Stimulated activated CD4-positive, alpha-beta T cell treated with anti-CD3 and anti-CD28 coated beads, Interleukin-4, amount 100 ng/mL, for 4 hours (primary cell): ENCODE results near the gene UFSP1.
A peak's percentile ranks its signal among the peaks of the same experiment; 100 is the strongest.
"Not testable (repeated sequence)": the region's sequence is repeated elsewhere in the genome, so short reads cannot be mapped to it uniquely, and the experiment has no call there.

ENCODE experiments used
- DNase-seq, 2 experiments: peaks; one replicate each; pipeline ENCODE4 v3.0.0-alpha.2; 2020

The UFSP1 gene

DNA sequence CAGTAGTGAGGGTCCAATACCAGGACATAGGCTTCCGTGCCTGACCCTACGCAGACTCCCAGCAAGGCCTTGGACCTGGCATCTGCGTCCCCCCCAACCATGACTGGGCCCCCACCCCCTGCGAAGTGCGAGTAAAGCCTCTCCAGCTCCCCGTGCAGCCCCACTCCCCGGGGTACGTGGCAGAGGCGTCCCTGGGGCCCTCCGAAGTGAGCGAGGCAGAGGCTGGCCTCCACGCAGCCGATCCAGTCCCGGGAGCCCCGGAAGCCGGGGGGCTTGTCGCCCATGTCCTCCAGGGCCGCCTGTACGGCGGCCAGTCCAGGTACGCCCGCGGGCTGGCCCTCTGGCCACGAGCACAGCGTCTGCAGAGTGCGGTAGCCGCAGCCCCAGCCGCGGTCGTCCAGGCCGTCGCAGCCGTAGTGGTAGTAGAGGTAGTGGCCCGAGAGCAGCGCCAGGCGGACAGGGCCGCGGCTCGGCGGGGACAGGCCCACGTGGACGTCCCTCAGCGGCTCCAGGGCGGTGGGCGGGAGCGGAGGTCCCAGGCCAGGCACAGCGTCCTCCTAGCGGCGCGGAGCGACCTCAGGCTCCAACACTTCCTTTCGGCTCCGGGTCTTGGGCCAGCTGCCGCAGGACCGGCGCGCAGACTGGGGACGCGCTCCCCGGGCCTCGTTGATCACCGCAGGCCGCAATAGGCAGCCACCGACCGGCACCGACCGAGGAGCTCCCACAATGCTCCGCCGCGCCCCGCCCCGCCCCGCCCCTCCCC lies at the start of gene UFSP1:
TSS of gene UFSP1 (minus strand) at position 728 of the 763 bp plus-strand sequence. CDS start at position 284, 444 bp downstream.
- no peak for DNase-seq

DNA sequence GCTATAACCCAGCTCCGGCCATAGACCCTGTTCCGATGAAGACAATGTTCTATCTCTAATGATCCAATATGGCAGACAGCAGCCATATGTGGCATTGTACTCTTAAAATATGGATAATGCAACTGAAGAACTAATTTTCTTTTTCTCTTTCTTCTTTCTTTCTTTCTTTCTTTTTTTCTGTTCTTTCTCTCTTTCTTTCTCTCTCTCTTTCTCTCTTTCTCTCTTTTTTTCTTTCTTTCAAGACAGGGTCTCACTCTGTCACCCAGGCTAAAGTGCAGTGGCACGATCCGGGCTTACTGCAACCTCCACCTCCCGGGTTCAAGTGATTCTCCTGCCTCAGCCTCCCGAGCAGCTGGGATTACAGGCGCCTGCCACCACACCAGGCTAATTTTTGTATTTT lies 46.7 kb upstream of the UFSP1 start:
- not testable (repeated sequence) for DNase-seq

DNA sequence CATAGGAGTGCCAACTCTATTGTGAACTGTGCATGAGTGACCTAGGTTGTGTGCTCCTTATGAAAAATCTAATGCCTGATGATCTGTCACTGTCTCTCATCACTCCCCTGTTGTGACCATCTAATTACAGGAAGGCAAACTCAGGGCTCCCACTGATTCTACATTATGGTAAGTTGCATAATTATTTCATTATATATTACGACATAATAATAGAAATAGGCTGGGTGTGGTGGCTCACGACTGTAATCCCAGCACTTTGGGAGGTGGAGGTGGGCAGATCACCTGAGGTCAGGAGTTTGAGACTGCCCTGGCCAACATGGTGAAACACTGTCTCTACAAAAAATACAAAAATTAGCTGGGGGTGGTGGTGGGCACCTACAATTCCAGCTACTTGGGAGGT lies 45.9 kb upstream of the UFSP1 start:
- DNase-seq = not testable (repeated sequence)

DNA sequence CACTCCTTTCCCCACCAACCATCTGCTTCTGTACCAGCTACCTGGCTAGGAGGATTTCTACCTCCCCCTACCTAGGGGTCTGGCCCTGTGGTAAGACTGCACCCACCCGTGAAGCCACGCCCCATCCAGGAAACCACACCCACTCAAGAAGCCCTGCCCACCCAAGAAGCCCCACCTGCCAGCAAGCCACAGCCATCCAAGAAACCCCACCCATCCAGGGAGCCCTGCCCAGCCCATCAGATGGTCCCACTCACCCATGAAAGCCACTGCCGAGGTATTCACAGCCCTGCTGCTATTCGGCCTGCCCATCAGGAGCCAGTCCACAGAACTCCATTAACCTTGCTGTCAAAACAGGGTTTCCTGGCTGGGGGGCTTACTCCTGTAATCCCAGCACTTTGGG lies 44.2 kb upstream of the UFSP1 start:
- no peak for DNase-seq

DNA sequence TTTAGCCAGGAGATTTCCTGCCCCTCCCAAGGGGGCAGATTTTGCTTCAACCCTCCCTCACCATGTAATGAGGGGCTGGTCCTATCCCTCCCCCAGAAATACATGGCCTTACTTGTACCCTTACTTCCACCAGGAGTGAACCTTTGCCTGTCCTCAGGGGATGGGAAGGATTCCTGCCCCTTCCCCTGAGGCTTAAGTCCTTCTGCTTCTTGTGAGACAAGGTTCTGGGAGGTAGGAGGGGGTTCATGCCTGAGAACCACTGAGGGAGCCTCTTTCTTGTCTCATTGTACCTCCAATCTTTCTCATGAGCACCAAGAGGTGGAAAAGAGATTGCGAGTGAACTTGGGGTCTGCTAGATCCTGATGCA lies 40.3 kb upstream of the UFSP1 start:
- DNase-seq = no peak

DNA sequence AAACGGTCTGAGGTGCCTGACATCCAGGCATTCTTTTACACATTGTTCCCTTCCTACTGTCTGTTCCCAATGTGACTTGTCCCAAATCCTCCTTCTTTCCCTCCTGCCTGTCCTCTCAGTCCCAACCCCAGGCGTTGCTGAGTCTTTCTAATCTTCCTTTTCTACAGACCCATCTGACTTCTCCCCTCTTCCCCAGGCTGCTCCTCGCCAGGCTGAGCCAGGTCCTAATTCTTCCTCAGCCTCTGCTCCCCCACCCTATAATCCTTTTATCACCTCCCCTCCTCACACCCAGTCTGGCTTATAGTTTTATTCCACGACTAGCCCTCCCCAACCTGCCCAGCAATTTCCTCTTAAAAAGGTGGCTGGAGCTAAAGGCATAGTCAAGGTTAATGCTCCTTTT lies 34.1 kb upstream of the UFSP1 start:
- DNase-seq = not testable (repeated sequence)

DNA sequence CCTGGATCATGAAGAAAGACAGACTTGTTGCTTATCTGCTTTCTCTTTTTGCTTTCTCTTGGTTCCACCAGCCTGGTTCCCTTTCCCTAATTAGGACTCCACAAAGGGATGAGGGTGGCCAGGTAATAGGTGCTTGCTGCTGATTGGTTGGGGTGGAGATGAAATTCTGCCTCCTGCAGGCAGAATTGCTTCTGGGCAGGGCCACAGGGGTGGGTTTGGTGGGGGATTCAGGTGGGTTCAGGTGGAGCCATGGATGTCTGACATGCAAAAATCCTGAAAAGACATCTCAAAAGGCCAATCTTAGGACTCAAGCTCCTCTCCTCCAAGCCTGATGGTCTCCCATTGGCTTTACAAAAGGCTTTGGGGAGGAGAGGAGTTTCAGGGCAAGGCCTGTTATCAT lies 31.5 kb upstream of the UFSP1 start:
- no peak for DNase-seq

DNA sequence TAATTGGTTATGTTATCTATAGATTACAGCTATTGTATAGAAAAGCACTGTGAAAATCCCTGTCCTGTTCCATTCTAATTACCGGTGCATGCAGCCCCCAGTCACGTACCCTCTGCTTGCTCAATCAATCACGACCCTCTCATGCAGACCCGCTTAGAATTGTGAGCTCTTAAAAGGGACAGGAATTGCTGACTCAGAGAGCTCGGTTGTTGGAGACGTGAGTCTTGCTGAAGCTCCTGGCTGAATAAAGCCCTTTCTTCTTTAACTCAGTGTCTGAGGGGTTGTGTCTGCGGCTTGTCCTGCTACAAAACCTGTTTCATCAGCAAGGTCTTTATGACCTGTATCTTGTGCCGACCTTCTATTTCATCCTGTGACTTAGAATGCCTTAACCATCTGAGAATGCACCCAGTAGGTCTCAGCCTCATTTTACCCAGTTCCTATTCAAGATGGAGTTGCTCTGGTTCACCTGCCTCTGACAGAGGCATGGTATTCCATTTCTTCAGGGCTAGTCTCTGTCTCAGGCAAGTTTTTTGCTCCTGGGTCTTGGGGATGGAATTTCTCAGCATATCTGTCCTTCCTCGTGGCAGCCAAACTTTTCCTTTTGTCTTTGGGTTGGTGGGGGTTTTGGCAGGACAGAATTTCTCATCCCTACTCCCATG lies 30.4 kb upstream of the UFSP1 start:
- DNase-seq = not testable (repeated sequence)

DNA sequence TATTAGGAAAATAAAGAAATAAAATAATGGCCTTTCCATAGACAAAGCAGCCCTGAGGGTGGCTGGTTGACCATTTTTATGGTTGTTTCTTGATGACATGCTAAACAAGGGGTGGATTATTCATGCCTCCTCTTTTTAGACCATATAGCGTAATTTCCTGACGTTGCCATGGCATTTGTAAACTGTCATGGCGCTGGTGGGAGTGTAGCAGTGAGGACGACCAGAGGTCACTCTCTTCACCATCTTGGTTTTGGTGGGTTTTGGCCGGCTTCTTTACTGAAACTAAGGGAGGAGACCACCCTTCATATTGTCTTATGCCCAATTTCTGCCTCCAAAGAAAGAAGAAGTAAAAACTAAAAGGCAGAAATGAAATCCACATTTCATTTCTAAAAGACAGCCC lies 29.8 kb upstream of the UFSP1 start:
- not testable (repeated sequence) for DNase-seq

DNA sequence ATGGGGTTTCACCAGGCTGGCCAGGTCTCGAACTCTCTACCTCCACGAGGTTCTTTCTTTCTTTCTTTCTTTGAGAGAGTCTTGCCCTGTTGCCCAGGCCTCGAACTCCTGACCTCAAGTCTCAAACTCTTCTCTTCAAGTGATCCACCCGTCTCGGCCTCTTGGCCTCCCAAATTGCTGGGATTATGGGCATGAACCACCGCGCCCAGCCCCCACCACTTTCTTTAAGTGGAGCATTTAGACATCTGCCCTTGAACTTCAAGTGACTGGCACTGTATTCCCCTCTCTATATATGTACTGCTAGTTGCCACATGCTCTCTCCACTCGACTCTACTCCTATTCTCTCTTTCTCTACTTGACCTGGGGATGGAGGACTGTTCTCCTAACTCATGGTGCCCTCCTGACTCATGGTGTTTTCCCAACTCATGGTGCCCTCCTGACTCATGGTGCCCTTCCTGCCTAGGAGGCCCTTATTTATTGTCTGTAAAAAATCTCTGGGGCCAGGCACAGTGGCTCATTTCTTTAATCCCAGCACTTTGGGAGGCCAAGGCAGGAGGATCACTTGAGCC lies 25.4 kb upstream of the UFSP1 start:
- DNase-seq = no peak

DNA sequence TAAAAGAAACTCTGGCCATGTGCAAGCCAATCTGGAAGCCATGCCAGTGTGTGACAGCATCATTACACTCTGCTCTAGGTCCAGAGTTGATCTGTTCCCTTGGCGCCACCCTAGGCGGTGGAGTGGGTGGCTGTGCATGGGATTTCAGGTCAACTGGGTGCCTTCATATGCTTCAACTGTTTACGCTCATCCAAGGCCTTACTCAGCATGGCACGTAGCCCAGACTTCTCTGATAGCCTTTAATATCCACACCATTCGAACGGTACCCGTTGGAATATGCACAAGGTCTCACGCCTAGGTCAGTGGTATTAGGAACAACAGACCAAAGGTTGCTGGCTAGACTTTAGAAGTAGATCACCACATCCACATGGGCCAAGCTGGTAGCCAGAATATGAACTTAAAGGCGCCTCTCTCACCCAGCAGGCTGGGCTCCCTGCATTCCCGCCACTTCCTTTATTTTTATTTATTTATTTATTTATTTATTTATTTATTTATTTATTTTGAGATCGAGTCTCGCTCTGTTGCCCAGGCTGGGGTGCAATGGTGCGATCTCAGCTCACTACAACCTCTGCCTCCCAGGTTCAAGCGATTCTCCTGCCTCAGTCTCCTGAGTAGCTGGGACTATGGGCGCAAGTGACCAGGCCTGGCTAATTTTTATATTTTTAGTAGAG lies 24.8 kb upstream of the UFSP1 start:
- no peak for DNase-seq

DNA sequence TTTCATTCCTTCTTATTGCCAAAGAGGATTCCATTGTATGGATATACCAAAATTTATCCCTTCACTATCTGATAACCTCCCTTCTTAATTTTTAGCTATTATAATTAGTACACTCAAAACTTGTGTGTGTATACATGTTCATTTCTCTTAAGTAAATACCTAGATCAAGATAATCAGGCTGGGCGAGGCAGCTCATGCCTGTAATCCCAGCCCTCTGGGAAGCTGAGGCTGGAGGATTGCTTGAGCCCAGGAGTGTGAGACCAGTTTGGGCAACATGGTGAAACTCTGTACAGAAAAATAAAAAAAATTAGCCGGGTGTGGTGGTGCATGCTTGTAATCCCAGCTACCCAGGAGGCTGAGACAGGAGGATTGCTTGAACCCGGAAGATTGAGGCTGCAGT lies 22.0 kb upstream of the UFSP1 start:
- no peak for DNase-seq

DNA sequence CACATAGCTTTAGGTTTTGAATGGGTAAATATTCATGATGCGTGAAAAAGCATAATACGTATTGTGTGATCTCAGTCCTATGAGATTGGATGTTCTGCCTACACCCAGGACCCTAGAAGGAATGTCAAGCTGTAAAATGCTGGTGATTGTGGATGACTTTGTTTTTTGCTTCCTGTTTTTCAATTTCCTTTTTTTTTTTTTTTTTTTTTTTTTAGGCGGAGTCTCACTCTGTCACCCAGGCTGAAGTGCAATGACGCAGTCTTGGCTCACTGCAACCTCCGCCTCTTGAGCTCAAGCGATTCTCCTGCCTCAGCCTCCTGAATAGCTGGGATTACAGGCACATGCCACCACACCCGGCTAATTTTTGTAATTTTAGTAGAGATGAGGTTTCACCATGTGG lies 20.9 kb upstream of the UFSP1 start:
- DNase-seq = not testable (repeated sequence)

DNA sequence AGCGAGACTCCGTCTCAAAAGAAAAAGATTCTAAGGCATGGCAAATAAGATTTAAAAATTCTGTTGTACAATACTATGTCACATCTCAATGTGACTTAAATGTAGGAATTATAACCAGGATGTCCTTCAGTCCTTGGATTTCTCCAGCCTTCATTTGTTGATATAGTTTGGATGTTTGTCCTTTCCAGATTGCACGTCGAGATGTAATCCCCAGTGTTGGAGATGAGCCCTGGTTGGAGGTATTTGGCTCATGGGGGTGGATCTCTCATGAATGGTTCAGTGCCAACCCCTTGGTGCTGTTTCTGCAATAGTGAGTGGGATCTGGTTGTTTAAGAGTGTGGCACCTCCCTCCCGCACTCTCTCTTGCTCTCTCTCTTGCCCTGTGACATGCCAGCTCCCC lies 19.0 kb upstream of the UFSP1 start:
- DNase-seq = no peak

DNA sequence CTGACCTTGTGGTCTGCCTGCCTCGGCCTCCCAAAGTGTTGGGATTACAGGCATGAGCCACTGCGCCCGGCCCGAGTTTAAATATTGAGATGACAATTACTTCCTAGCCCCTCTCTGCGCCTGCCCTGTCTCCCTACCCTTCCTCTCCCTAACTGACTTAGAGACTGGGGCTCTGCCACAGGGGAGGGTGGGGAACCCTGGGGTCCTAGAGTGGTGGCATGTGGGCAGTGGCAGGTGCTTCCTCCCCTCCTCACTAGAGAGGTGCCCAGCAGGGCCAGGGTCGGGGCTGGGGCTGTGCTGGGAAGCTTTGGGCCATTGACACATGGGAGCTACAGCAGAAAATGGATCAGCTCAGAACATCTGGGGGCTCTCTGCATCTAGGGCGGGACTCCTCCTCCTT lies 13.1 kb upstream of the UFSP1 start:
- DNase-seq = no peak

DNA sequence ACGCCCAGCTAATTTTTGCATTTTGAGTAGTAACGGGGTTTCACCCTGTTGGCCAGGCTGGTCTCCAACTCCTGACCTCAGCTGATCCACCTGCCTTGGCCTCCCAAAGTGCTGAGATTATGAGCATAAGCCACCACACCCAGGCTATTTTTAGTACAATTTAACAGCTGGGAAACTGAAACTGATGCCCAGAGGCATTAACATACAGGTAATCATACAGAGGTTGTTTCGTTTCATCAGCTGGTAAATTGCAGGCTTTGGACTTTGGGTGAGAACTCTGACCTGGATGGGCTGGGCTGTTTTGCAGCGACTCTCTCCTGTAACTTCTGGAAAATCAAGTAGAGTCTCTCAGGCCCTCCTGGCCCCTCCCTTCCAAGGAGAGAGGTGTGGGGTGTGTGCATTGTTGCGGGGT lies 12.4 kb upstream of the UFSP1 start:
- no peak for DNase-seq

DNA sequence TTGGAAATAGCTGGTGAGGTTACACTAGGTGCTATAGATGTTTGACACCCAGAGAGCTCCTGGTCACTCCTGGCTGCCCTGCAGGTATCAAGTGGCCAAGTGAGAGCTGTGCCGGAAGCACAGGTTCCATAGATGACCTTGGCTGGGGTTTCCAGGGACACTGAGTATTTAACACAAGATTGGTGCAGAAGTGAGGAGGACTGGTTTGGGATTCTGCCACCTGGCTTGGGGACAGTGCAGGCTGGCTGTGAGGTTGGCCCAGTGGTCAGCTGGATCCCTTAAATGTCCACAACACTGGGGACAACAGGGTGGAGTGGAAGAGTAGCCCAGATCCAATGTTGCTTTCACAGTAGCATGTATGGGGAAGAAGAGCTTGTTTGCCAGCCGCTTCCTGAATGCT lies 11.5 kb upstream of the UFSP1 start:
- no peak for DNase-seq

DNA sequence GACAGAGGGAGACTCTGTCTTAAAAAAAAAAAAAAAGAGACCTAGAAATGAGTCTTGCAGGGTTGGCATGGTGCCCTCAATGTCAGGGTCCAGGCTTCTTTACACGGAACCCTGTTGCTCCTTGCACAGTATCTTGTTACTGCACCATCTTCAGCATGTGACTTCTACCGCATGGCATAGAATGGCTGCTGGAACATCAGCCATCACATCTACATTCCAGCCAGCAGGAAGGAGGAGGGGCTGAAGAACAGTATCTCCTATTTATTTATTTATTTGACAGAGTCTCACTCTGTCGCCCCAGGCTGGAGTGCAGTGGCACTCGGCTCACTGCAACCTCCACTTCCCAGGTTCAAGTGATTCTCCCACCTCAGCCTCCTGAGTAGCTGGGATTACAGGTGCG lies 9.9 kb upstream of the UFSP1 start:
- no peak for DNase-seq

DNA sequence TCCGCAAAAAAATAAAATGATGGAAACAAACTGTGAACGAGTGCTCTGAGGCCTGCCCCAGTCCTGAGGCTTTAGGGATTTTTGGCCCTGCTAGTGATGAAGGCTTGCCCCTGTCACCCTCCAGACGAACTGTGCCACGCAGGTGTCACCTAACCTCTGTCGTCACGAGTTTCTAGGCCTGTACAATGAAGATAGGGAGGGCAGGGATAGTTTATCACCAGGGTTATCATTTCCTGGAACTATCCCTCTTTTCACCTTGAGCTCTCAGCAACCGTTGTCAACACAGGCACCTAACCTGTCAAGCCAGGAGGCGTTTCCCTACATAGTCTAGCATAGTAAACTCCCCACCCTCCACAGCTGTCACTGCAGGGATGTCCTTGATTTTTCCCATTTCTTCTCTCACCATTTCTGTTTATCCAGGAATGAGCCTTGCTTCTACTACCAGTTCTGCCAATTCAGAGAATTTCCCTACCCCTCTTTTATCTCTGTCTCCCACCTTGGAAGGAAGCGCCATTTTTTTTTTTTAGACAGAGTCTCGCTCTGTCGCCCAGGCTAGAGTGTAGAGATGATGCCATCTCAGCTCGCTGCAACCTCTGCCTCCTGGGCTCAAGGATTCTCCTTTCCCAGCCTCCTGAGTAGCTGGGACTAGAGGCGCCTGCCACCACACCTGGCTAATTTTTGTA lies 8.4 kb upstream of the UFSP1 start:
- no peak for DNase-seq

DNA sequence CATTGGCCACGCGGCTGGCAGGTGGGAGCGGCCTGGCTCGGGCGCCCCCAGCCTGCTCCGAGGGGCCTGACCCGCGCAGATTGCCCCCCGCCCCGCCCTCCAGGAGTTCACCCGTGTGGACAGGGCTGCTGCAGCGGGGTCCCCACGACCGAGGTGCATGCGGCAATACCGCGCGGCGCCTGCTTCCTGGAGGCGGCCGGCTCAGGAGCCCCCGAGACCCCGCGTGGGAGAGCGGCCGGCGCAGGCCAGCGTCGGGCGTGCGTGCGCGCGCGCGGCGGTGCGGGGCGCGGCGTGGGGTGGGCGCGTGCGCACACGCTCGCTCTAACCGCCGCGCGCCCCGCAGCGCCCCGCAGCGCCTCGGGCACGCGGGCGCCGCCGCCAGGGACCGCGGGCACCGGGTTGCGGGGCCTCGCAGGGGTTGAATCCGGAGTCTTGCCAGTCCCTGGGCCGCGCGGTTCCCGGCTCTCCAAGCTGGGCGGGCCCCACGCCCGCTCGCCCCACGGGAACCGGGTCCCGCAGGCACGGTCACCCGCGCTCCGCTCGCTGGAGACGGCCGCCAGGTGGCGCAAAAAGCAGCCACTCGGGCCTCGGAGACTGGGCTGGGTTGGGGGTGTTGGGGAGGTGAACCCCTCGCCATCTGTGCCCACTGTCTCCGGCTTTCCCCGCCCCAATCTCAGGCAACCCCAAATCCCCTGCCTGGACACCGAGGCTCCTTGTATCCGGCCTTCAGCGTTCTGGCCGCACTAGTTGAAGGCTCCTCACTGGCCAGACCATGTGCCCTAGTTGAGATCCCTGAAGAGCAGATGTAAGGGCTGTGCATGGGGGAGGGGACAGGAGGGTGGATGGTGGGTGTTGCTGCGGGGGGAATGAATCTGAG lies 7.5 kb upstream of the UFSP1 start:
- peak; percentile 60 to 72 for DNase-seq

DNA sequence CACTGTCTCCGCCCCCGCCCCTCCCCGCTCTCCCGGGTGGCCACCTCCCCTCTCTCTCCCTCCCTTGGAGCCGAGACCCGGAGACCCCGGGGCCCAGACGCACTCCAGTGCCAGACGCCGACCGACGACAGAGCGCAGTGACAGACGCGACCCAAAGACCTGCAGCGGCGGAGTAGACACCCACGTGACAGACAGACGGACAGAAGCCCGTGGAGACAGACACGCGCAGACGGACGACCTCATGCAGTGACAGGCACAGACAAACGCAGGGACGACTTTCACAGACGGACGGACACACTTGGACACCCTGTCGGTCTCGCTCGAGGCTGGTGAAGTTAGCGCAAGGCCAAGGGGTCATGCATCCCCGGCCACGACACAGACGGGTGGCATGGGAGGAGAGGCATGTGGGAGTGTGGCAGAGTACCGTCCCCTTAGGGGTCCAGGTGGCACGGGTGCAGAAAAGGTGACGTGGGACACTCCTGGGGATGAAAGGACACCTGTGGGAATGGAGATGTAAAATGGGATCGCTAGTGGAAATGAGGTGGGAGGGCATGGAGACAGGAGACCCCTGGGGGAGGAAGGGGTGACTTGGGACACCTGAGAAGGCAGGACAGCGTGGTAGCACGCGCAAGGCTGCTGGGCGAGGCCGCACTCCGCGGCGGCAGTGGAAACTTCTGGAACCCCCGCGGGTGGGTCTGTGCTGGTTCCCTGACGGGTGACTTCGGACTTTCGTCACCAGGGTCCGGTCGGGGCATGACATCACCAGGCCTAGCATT lies 6.6 kb upstream of the UFSP1 start:
- DNase-seq = peak in 1 of 2 experiments; percentile 29

DNA sequence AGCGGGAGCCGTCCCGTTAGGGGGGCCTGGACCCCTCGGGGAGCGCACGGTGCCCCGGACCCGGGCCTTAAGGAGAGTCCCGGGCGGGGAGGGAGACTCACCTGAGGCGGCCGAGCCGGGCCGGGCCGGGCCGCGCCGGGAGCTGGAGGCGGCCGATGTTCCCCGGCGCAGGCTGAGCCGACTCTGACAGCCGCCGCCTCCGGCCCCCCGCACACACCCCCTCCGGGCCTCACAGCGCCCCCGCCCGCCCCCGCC lies 6.1 kb upstream of the UFSP1 start, which contains the start of gene ACHE:
TSS of gene ACHE (minus strand) at position 188 of the 255 bp plus-strand sequence. CDS start 1,656 bp downstream, outside the sequence.
- no peak for DNase-seq
